HepG2 (cell line): ENCODE results near the gene ZKSCAN8. TPM values are rescaled to one million over a fixed set of nuclear protein-coding genes. Genes with fewer than 3 reads are reported as not detected.
A peak's percentile ranks its signal among the peaks of the same experiment; 100 is the strongest.

Experiments
- ARID5B ChIP-seq: IDR thresholded peaks from 2 replicates; pipeline ENCODE4 v1.4.0; 2020; ENCODE audit warnings: mild to moderate bottlenecking, missing genetic modification reagents
- CEBPG ChIP-seq: IDR thresholded peaks from 2 replicates; pipeline ENCODE4 v1.6.1; 2016
- CHCHD3 ChIP-seq: sonication (generic); formaldehyde crosslinking; IDR thresholded peaks from 2 replicates; pipeline ENCODE4 v1.8.0; 2022; ENCODE audit warnings: mild to moderate bottlenecking, missing genetic modification reagents, moderate library complexity
- KDM5A ChIP-seq: fragments of 200-600 bp; sonication (generic); IDR thresholded peaks from 2 replicates; pipeline ENCODE4 v1.7.0; 2018; ENCODE audit warnings: antibody characterized with exemption, mild to moderate bottlenecking, low read length, borderline replicate concordance
- LCORL ChIP-seq, 2 experiments: fragments of 450-650 bp in 1 of 2; sonication (generic) in 1 of 2; formaldehyde crosslinking in 1 of 2; IDR thresholded peaks; 2 replicates each; pipeline versions ENCODE4 v1.5.0 to v1.6.1; 2017 to 2020; ENCODE audit warnings: antibody characterized with exemption in 1 of 2, missing genetic modification reagents in 1 of 2
- MAZ ChIP-seq, 2 experiments: sonication (generic) in 1 of 2; formaldehyde crosslinking in 1 of 2; IDR thresholded peaks; 2 replicates each; pipeline versions ENCODE4 v1.5.0 to v1.6.1; 2012 to 2020; ENCODE audit warnings: low read depth in 2 of 2, mild to moderate bottlenecking in 2 of 2, borderline replicate concordance in 1 of 2, improper control_type of control experiment in 1 of 2, low read length in 1 of 2, missing genetic modification reagents in 1 of 2, moderate library complexity in 1 of 2
- RXRA ChIP-seq: sonication (generic); formaldehyde crosslinking; IDR thresholded peaks from 2 replicates; pipeline ENCODE4 v1.5.1; 2020; ENCODE audit warnings: missing genetic modification reagents
- STAT6 ChIP-seq: sonication (generic); formaldehyde crosslinking; IDR thresholded peaks from 2 replicates; pipeline ENCODE4 v1.4.0; 2020; ENCODE audit warnings: missing genetic modification reagents, mild to moderate bottlenecking, borderline replicate concordance
- THAP8 ChIP-seq: sonication (generic); formaldehyde crosslinking; IDR thresholded peaks from 2 replicates; pipeline ENCODE4 v1.5.1; 2020; ENCODE audit warnings: missing genetic modification reagents, mild to moderate bottlenecking, borderline replicate concordance
- UBTF ChIP-seq: sonication (generic); formaldehyde crosslinking; IDR thresholded peaks from 2 replicates; pipeline ENCODE4 v1.4.0; 2020; ENCODE audit warnings: mild to moderate bottlenecking, missing genetic modification reagents
- ZBTB37 ChIP-seq: sonication (generic); formaldehyde crosslinking; IDR thresholded peaks from 2 replicates; pipeline ENCODE4 v1.4.0; 2020; ENCODE audit warnings: mild to moderate bottlenecking, missing genetic modification reagents
- ZNF331 ChIP-seq: sonication (generic); formaldehyde crosslinking; IDR thresholded peaks from 2 replicates; pipeline ENCODE4 v1.4.0; 2020; ENCODE audit warnings: missing genetic modification reagents
- ZNF530 ChIP-seq: sonication (generic); formaldehyde crosslinking; IDR thresholded peaks from 2 replicates; pipeline ENCODE4 v1.5.0; 2020; ENCODE audit warnings: low read depth, mild to moderate bottlenecking, missing genetic modification reagents
- ZNF580 ChIP-seq: IDR thresholded peaks from 2 replicates; pipeline ENCODE4 v1.6.1; 2016; ENCODE audit warnings: low read depth, borderline replicate concordance
- ZNF672 ChIP-seq: sonication (generic); formaldehyde crosslinking; IDR thresholded peaks from 2 replicates; pipeline ENCODE4 v1.8.1; 2022; ENCODE audit warnings: missing genetic modification reagents
- polyA plus RNA-seq, 8 experiments: library from polyadenylated mRNA; depleted of rRNA in 3 of 8; stranded (reverse) in 7 of 8; unstranded in 1 of 8; fragments of >200 nt; fragmentation: Illumina TruSeq in 4 of 8; extraction: Trizol in 4 of 8; gene quantifications; 2 replicates each; pipeline versions ENCODE4 v1.2.1 to v1.2.3, GENCODE V29; 2011 to 2016; ENCODE audit warnings: low read depth in 4 of 8, missing spikeins in 1 of 8, mixed read lengths in 1 of 8; ENCODE audit not compliant: insufficient read depth in 1 of 8
- total RNA-seq, 5 experiments: library from RNA; depleted of rRNA; stranded (reverse); fragments of >200 nt; fragmentation: Illumina TruSeq; extraction: Trizol; gene quantifications; 2 replicates each; pipeline ENCODE4 v1.2.3, GENCODE V29; 2016; ENCODE audit warnings: low read depth in 1 of 5

Gene ZKSCAN8
- total and polyA plus RNA-seq, 2 of the 13 experiments (the other 11 are each of a cell fraction or from before 2014, with no cell fraction given) = 12.4 to 20.9 TPM

GRCh38 chr6:28136585-28137504, 4.8 kb upstream of the ZKSCAN8 start (continued):
- TF ChIP-seq ZBTB37 (CRISPR knock-in tag) (no peak), STAT6 (peak; percentile 76; the same call in 1 of the 2 replicates), UBTF (CRISPR knock-in tag) (peak; percentile 95), ZNF672 (CRISPR knock-in tag) (no peak), KDM5A (peak; percentile 98), RXRA (CRISPR knock-in tag) (peak; percentile 83), ZNF580 (peak; percentile 88; the same call in 1 of the 2 replicates), LCORL (IDR thresholded peaks at IDR 0.05) (peak; percentile 46; the same call in 1 of the 2 replicates), LCORL (CRISPR knock-in tag; IDR thresholded peaks at IDR 0.05) (peak; percentile 96), CEBPG (CRISPR knock-in tag) (peak; percentile 71), CHCHD3 (CRISPR knock-in tag) (0 out of 2 replicates have a peak, but pooled peaks have one; percentile 66), ARID5B (CRISPR knock-in tag) (peak; percentile 83), ZNF331 (CRISPR knock-in tag) (peak; percentile 97), ZNF530 (CRISPR knock-in tag) (no peak), THAP8 (CRISPR knock-in tag) (no peak), MAZ (IDR thresholded peaks at IDR 0.05; ENCODE audit: borderline replicate concordance, low read depth, low read length) (peak; percentile 88), MAZ (CRISPR knock-in tag; IDR thresholded peaks at IDR 0.05; ENCODE audit: low read depth) (peak; percentile 95)
